ENCODE results near the gene FIBIN. TPM values are rescaled to one million over a fixed set of nuclear protein-coding genes. Genes with fewer than 3 reads are reported as not detected.

Gene FIBIN
- total RNA-seq, 1 experiment from 2014 or later = not detected

DNA sequence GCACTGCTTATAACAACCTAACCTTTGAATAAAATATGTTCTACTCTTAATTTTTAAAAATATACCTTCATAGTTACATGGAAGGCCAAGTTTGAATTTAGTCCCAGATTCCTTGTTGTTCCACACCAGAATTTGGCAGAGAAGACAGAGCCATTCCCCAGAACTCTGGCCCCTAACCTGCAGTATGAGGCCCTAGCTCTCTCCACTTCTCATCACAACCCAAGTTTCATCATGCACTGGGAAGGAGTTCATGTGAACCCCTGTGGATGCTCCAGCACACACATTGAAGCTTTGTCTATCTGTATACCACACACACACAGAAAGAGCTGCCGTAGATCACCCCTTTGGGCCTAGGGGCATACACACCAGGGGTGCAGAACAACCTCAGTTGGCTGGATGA is 36.1 kb downstream of the FIBIN start:
- Histone ChIP-seq H3T11ph (ENCODE audit: low read length) (no peak overlapping the region), H2BK12ac (ENCODE audit: insufficient read length, low read depth, low read length) (no peak overlapping the region), H2AK5ac (ENCODE audit: insufficient read length, low read length) (no peak overlapping the region), H4K8ac (replicated peaks; ENCODE audit: insufficient read length, low read depth, low read length) (no peak overlapping the region), H3K9ac (ENCODE audit: extremely low read depth, insufficient read length, low read length) (no peak overlapping the region), H3K27ac (ENCODE audit: insufficient read length, low read depth, low read length) (no peak overlapping the region), H3K23me2 (ENCODE audit: insufficient read length, low read depth, low read length, poor library complexity, severe bottlenecking) (no peaks in the 10 kb centered on the region), H4K20me1 (ENCODE audit: control insufficient read depth, insufficient read depth, insufficient read length) (no peaks in the 10 kb centered on the region), H3K27me3 (ENCODE audit: insufficient read depth, low read length) (no peaks in the 10 kb centered on the region), H3K79me1 (ENCODE audit: insufficient read depth, low read depth, low read length, poor library complexity, severe bottlenecking) (no peaks in the 10 kb centered on the region), H2BK20ac (ENCODE audit: low read depth, low read length, poor library complexity, severe bottlenecking) (no peak overlapping the region), H2AFZ (ENCODE audit: low read length) (no peak overlapping the region), H3K56ac (ENCODE audit: insufficient read length, low read depth, low read length) (no peak overlapping the region), H2BK15ac (ENCODE audit: low read depth, low read length) (no peak overlapping the region), H3K23ac (ENCODE audit: insufficient read length, low read depth, low read length) (no peak overlapping the region), H3K4me2 (ENCODE audit: insufficient read depth, insufficient read length, low read length) (no peak overlapping the region), H4K5ac (ENCODE audit: insufficient read length, low read depth, low read length) (no peak overlapping the region), H3K18ac (ENCODE audit: insufficient read length, low read depth, low read length) (no peak overlapping the region), H2BK5ac (ENCODE audit: insufficient read length, low read length) (no peak overlapping the region), H2BK120ac (ENCODE audit: low read depth, low read length, poor library complexity, severe bottlenecking) (no peak overlapping the region), H3K79me2 (ENCODE audit: insufficient read depth, low read length) (no peaks in the 10 kb centered on the region), H3K14ac (ENCODE audit: insufficient read depth, low read length) (no peak overlapping the region), H4K91ac (ENCODE audit: insufficient read length, low read depth, low read length) (no peak overlapping the region), H3K4ac (ENCODE audit: low read depth, low read length) (no peak overlapping the region), H3K4me1 (ENCODE audit: insufficient read depth, low read length) (no peaks in the 10 kb centered on the region; the same call in 1 of the 2 replicates), H3K9me3 (ENCODE audit: control insufficient read depth, low read depth, low read length) (no peaks in the 10 kb centered on the region)
- peaks cover 7% of the 10 kb centered on the region in 2 experiments for H3K4me1 Mint-ChIP-seq
- H3K27me3 Mint-ChIP-seq (ENCODE audit: low read depth) = no peaks in the 10 kb centered on the region
- TF ChIP-seq, protein P1, sequence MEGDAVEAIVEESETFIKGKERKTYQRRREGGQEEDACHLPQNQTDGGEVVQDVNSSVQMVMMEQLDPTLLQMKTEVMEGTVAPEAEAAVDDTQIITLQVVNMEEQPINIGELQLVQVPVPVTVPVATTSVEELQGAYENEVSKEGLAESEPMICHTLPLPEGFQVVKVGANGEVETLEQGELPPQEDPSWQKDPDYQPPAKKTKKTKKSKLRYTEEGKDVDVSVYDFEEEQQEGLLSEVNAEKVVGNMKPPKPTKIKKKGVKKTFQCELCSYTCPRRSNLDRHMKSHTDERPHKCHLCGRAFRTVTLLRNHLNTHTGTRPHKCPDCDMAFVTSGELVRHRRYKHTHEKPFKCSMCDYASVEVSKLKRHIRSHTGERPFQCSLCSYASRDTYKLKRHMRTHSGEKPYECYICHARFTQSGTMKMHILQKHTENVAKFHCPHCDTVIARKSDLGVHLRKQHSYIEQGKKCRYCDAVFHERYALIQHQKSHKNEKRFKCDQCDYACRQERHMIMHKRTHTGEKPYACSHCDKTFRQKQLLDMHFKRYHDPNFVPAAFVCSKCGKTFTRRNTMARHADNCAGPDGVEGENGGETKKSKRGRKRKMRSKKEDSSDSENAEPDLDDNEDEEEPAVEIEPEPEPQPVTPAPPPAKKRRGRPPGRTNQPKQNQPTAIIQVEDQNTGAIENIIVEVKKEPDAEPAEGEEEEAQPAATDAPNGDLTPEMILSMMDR (conservative IDR thresholded peaks at IDR 0.05) = no peak
- no peak overlapping the region for H3K27ac Mint-ChIP-seq
- H3K36me3 Mint-ChIP-seq (ENCODE audit: insufficient read depth in 1 of 3, low read depth in 3 of 3) = no peaks in the 10 kb centered on the region
- H3K9me3 Mint-ChIP-seq = peaks cover 0 to 2% of the 10 kb centered on the region in 2 experiments; a peak in 2 of 5 replicates
- no peak for DNase-seq
- no CpG with 5 or more reads among the region's 1 CpG for WGBS (ENCODE audit: extremely low coverage, insufficient read length, low lambda C conversion rate)
- no peak overlapping the region for H3K4me3 Mint-ChIP-seq
